Panc1 (cell line): ENCODE results near the gene HAGH.

Experiments used
- REST ChIP-seq, 2 experiments: IDR thresholded peaks; 2 replicates each; pipeline ENCODE4 v1.6.1; 2011 to 2012; ENCODE audit warnings: low read depth in 2 of 2, control low read depth in 1 of 2, low read length in 1 of 2, mild to moderate bottlenecking in 1 of 2, moderate library complexity in 1 of 2; ENCODE audit not compliant: insufficient read depth in 1 of 2
- TF ChIP-seq, protein P1 (sequence below): fragments of 450-650 bp; IDR thresholded peaks from 2 replicates; pipeline ENCODE4 v1.5.1; 2017; ENCODE audit warnings: mild to moderate bottlenecking

DNA sequence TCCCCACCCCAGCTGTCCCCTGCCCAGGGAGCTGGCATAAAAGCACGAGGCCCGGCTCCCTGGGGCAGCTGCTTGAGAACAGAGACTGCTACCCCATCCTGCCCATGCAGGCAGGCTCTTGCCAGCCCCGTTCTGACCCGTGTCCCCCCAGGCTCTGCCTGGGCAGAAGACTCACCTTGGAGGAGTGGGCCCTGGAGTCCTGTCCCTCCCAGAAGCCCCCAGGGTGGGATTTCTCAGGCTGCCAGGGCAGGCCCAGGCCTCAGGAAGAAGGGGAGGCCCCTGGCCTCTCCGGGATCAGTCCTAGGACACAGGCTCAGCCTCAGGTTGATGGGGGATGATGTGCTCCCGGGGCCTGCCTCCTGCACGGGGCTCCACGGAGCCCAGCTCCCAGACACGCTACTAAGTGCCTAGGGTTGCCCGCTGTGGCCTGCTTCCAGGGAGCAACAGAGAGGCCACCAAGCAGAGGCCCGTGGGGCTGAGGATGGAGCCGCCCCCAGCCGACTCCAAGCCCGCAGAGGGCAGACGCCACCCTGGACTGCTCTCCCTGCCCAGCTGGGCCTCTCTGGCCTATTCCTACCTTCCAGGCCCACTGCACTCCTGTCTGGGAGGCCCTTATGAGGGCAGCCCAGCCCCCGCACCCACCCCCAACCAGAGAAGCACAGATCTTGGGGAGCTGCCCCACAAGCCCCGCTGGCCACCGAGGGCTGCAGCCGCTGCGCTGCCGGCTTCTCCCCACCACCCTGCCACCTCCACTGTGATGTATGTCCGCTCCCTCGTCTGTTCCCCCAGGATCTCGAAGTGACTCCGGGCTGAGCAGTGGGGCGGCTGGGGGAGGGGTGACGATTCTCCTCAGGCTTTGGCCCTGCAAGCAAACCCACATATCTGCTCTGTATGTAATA lies 57.0 kb downstream of the HAGH start:
- no peak for TF ChIP-seq REST (IDR thresholded peaks at IDR 0.05; ENCODE audit: insufficient read depth in 1 of 2, low read depth in 2 of 2, low read length in 1 of 2)
- TF ChIP-seq, protein P1, sequence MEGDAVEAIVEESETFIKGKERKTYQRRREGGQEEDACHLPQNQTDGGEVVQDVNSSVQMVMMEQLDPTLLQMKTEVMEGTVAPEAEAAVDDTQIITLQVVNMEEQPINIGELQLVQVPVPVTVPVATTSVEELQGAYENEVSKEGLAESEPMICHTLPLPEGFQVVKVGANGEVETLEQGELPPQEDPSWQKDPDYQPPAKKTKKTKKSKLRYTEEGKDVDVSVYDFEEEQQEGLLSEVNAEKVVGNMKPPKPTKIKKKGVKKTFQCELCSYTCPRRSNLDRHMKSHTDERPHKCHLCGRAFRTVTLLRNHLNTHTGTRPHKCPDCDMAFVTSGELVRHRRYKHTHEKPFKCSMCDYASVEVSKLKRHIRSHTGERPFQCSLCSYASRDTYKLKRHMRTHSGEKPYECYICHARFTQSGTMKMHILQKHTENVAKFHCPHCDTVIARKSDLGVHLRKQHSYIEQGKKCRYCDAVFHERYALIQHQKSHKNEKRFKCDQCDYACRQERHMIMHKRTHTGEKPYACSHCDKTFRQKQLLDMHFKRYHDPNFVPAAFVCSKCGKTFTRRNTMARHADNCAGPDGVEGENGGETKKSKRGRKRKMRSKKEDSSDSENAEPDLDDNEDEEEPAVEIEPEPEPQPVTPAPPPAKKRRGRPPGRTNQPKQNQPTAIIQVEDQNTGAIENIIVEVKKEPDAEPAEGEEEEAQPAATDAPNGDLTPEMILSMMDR = no peak
